ENCODE data around the gene CD93.

GRCh38 chr20:23046431-23046830 is 39.7 kb downstream of the CD93 start:
- TF ChIP-seq CTCF (conservative IDR thresholded peaks at IDR 0.05 in 1 of 2, IDR thresholded peaks at IDR 0.05 in 1 of 2; ENCODE audit: extremely low read depth in 1 of 2, insufficient read depth in 1 of 2, low read depth in 1 of 2, low read length in 2 of 2): no peak
- TF ChIP-seq EZH2 (IDR thresholded peaks at IDR 0.05; ENCODE audit: borderline replicate concordance, low read length): no peak
